B cell (primary cell): ENCODE measurements around the gene HFM1. TPM values are rescaled to one million over a fixed set of nuclear protein-coding genes. Genes with fewer than 3 reads are reported as not detected.

Source experiments
- ATAC-seq: fragments of 200-7000 bp; cut with Tn5 transposase; one replicate; pipeline ENCODE4 v1.10.0; 2021; ENCODE audit warnings: low read depth, mild to moderate bottlenecking, moderate number of reproducible peaks, moderate library complexity
- CTCF ChIA-PET: fragments of 350-600 bp; sonication (Branson Sonifier 250); formaldehyde crosslinking; loops from one replicate; lab custom pipeline; 2021; ENCODE audit warnings: antibody characterized with exemption, inconsistent platforms; lab: Charles Lee
- POLR2A ChIA-PET: fragments of 350-600 bp; sonication (Branson Sonifier 250); formaldehyde crosslinking; loops from one replicate; lab custom pipeline; 2021; ENCODE audit warnings: antibody characterized with exemption; lab: Charles Lee
- DNase-seq: peaks from one replicate; pipeline ENCODE4 v3.0.0; 2013
- H2AFZ ChIP-seq: 2 replicates; pipeline ENCODE4 v1.6.1; 2012; ENCODE audit warnings: mild to moderate bottlenecking, low read depth, low read length; ENCODE audit not compliant: insufficient read depth, poor library complexity, severe bottlenecking
- H3K27ac ChIP-seq, 2 donors: 1 replicate in 1 of 2; 2 replicates in 1 of 2; pipeline ENCODE4 v1.5.1; 2012 to 2013; ENCODE audit warnings: low read length in 2 of 2, mild to moderate bottlenecking in 2 of 2, moderate library complexity in 1 of 2
- H3K27me3 ChIP-seq, 4 experiments: fragments of 200-600 bp in 1 of 4; sonication (generic) in 1 of 4; replicated peaks in 1 of 4; 1 replicate in 2 of 4; 2 replicates in 2 of 4; pipeline versions ENCODE4 v1.6.1 to v1.7.0; 2013 to 2016; ENCODE audit warnings: low read length in 3 of 4, mild to moderate bottlenecking in 2 of 4, mixed read lengths in 1 of 4, moderate library complexity in 1 of 4; ENCODE audit not compliant: insufficient read depth in 4 of 4, control insufficient read depth in 3 of 4; ENCODE audit errors: control extremely low read depth in 1 of 4
- H3K36me3 ChIP-seq, 2 experiments: replicated peaks in 1 of 2; 1 replicate in 1 of 2; 2 replicates in 1 of 2; pipeline versions ENCODE4 v1.6.1 to v1.7.1; 2013; ENCODE audit warnings: low read length in 1 of 2; ENCODE audit not compliant: insufficient read depth in 2 of 2, control insufficient read depth in 1 of 2; ENCODE audit errors: control extremely low read depth in 1 of 2, extremely low read depth in 1 of 2
- H3K4me1 ChIP-seq, 2 donors: fragments of 200-600 bp in 1 of 2; sonication (generic) in 1 of 2; 1 replicate in 1 of 2; 2 replicates in 1 of 2; pipeline versions ENCODE4 v1.5.1 to v1.6.1; 2013 to 2017; ENCODE audit warnings: low read length in 2 of 2; ENCODE audit not compliant: control insufficient read depth in 2 of 2, insufficient read depth in 2 of 2
- H3K4me2 ChIP-seq: replicated peaks from 2 replicates; pipeline ENCODE3; 2012; ENCODE audit warnings: mild to moderate bottlenecking, low read depth, low read length; ENCODE audit not compliant: poor library complexity, severe bottlenecking
- H3K4me3 ChIP-seq, 5 experiments: fragments of 200-600 bp in 1 of 5; sonication (generic) in 1 of 5; 1 replicate in 3 of 5; 2 replicates in 2 of 5; pipeline versions ENCODE4 v1.5.1 to v1.7.0; 2011 to 2016; ENCODE audit warnings: low read length in 4 of 5, mild to moderate bottlenecking in 4 of 5, low read depth in 2 of 5, control low read depth in 1 of 5, moderate library complexity in 1 of 5; ENCODE audit not compliant: insufficient read depth in 1 of 5; ENCODE audit errors: control extremely low read depth in 1 of 5, extremely low read depth in 1 of 5
- H3K79me2 ChIP-seq: fragments of 200-600 bp; sonication (generic); one replicate; pipeline ENCODE4 v1.6.0; 2016; ENCODE audit warnings: low read length; ENCODE audit not compliant: control insufficient read depth, insufficient read depth
- H3K9ac ChIP-seq: fragments of 200-600 bp; sonication (generic); 2 replicates; pipeline ENCODE4 v1.6.1; 2017; ENCODE audit warnings: mild to moderate bottlenecking, low read length, moderate library complexity
- H3K9me3 ChIP-seq, 3 donors: one replicate each; pipeline versions ENCODE4 v1.6.1 to v1.7.1; 2013; ENCODE audit warnings: low read length in 2 of 3; ENCODE audit not compliant: control insufficient read depth in 2 of 3, insufficient read depth in 1 of 3; ENCODE audit errors: control extremely low read depth in 1 of 3
- H4K20me1 ChIP-seq: 2 replicates; pipeline ENCODE4 v1.6.0; 2012; ENCODE audit warnings: mild to moderate bottlenecking, low read length; ENCODE audit not compliant: insufficient read depth, control insufficient read depth, poor library complexity, severe bottlenecking
- H3K27ac Mint-ChIP-seq: one replicate; pipeline ENCODE4 v1.8.0; 2021; ENCODE audit warnings: mixed read lengths
- H3K27me3 Mint-ChIP-seq: one replicate; pipeline ENCODE4 v1.8.0; 2021; ENCODE audit warnings: mixed read lengths
- H3K4me1 Mint-ChIP-seq: one replicate; pipeline ENCODE4 v1.8.0; 2021; ENCODE audit warnings: mixed read lengths
- H3K4me3 Mint-ChIP-seq: one replicate; pipeline ENCODE4 v1.8.0; 2021; ENCODE audit warnings: mixed read lengths
- H3K9me3 Mint-ChIP-seq: one replicate; pipeline ENCODE4 v1.8.0; 2022; ENCODE audit warnings: mixed read lengths; ENCODE audit not compliant: insufficient read depth
- CTCF ChIP-seq: fragments of 200-600 bp; IDR thresholded peaks from one replicate; pipeline ENCODE4 v1.8.0; 2022; ENCODE audit warnings: antibody characterized with exemption, mild to moderate bottlenecking
- EZH2 ChIP-seq: IDR thresholded peaks from 2 replicates; pipeline ENCODE4 v1.6.1; 2012; ENCODE audit warnings: borderline replicate concordance, low read depth, mild to moderate bottlenecking, moderate library complexity, low read length; ENCODE audit not compliant: insufficient read depth, poor library complexity, severe bottlenecking
- WGBS: methylation state at CpG from one replicate; pipeline ENCODE4 v1.1.5; 2013; ENCODE audit warnings: missing lambda C conversion rate; ENCODE audit not compliant: insufficient coverage; 5-methylcytosine and 5-hydroxymethylcytosine counted together
- intact Hi-C: fragments of 100-400 bp; cut with micrococcal nuclease; formaldehyde crosslinking; loops from one replicate; pipeline ENCODE4 v1.10.0; 2022
- polyA plus RNA-seq: library from polyadenylated mRNA; depleted of rRNA; stranded (reverse); fragments of >200 nt; gene quantifications from 2 replicates; pipeline ENCODE4 v1.2.3, GENCODE V29; 2012
- total RNA-seq, 2 donors: library from RNA; stranded (reverse); fragments of 120-200 nt in 1 of 2; gene quantifications; 1 replicate in 1 of 2; 2 replicates in 1 of 2; pipeline versions ENCODE4 v1.2.3 to v1.2.4, GENCODE V29; 2013 to 2022

Gene HFM1
- total and polyA plus RNA-seq, 2 donors (not counting 1 experiment from before 2014, with no cell fraction given), result not detected

- Mint-ChIP-seq H3K27me3 (peaks cover 7% of the 10 kb centered on the region), H3K4me3 (no peak overlapping the region), H3K4me1 (no peaks in the 10 kb centered on the region), H3K9me3 (no peaks in the 10 kb centered on the region), H3K27ac (no peak overlapping the region)
- DNase-seq (no peak), ATAC-seq (no peak)
- no peak overlapping the region for H2AFZ ChIP-seq
- intact Hi-C loops, result no loop called here
- H3K4me2 ChIP-seq, result no peak overlapping the region
- H3K36me3 ChIP-seq, result no peaks in the 10 kb centered on the region
- no peak for TF ChIP-seq EZH2
- no peak for TF ChIP-seq CTCF
- H3K4me3 ChIP-seq, result no peak overlapping the region
- H3K4me1 ChIP-seq, result no peaks in the 10 kb centered on the region
- H3K27ac ChIP-seq, result no peak overlapping the region
- ChIA-PET CTCF (no interaction called here), POLR2A (no interaction called here)
- H3K9me3 ChIP-seq, result no peaks in the 10 kb centered on the region
- no peaks in the 10 kb centered on the region for H3K27me3 ChIP-seq
- no peaks in the 10 kb centered on the region for H4K20me1 ChIP-seq
- H3K79me2 ChIP-seq, result no peaks in the 10 kb centered on the region
- no peak overlapping the region for H3K9ac ChIP-seq
- 80% methylated on average over 1 of the region's 3 CpGs for WGBS
Measured at GRCh38 chr1:91245435-91245834, 159.2 kb downstream of the HFM1 start.

DNA sequence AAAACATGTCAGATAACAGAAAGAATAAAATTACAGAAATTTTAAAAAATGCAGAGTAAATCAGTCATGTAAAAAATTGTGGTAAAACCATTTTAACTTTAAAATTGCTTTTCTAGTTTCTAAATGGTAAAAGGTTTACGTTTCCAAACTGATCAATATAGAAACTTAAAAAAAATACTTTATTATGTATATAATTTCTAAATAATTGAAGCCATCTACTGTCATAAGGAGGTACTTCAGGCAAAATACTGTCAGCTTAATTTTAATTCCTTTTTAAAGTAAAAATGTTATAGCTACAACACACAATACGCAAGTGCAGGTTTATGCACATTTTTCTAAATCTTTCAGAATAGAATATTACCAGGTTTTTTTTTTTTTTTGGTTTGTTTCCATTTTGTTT is 159.9 kb downstream of the HFM1 start:
- H3K9me3 ChIP-seq, result no peaks in the 10 kb centered on the region
- no peaks in the 10 kb centered on the region for H4K20me1 ChIP-seq
- Mint-ChIP-seq H3K9me3 (no peaks in the 10 kb centered on the region), H3K27ac (no peak overlapping the region), H3K4me3 (no peak overlapping the region), H3K4me1 (no peaks in the 10 kb centered on the region), H3K27me3 (peaks cover 7% of the 10 kb centered on the region)
- ChIA-PET POLR2A (no interaction called here), CTCF (no interaction called here)
- H3K27me3 ChIP-seq, result no peaks in the 10 kb centered on the region
- no peak for TF ChIP-seq EZH2
- peak; percentile 8 for TF ChIP-seq CTCF
- H3K4me3 ChIP-seq, result no peak overlapping the region
- H3K27ac ChIP-seq, result no peak overlapping the region
- no peaks in the 10 kb centered on the region for H3K4me1 ChIP-seq
- ATAC-seq, result no peak
- H3K79me2 ChIP-seq, result no peaks in the 10 kb centered on the region
- DNase-seq, result no peak
- intact Hi-C loops, result no loop called here
- no CpG with 5 or more reads among the region's 2 CpGs for WGBS
- H3K36me3 ChIP-seq, result no peaks in the 10 kb centered on the region
- no peak overlapping the region for H3K4me2 ChIP-seq
- no peak overlapping the region for H3K9ac ChIP-seq
- H2AFZ ChIP-seq, result no peak overlapping the region
